Measurements from ENCODE around the gene MMEL1. TPM values are rescaled to one million over a fixed set of nuclear protein-coding genes. Genes with fewer than 3 reads are reported as not detected.

Gene MMEL1
- total and polyA plus RNA-seq, 2 experiments from 2014 or later: 0.57 to 0.90 TPM

DNA sequence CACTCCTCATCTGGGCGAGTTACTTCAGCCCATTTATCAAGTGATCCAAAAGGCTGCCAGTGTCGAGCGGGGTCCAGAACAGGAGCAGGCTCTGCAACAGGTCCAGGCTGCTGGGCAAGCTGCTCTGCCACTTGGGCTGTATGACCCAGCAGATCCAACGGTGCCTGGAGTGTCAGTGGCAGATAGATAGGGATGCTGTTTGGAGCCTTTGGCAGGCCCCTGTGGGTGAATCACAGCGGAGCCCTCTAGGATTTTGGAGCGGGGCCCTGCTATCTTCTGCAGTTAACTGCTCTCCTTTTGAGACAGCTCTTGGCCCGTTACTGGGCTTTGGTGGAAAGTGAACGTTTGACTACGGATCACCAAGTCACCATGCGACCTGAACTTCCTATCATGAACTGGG, 7.5 kb downstream of the MMEL1 start:
- H4K20me1 ChIP-seq (replicated peaks; ENCODE audit: insufficient read depth): no peaks in the 10 kb centered on the region
- H3K27me3 ChIP-seq (ENCODE audit: insufficient read depth): peaks cover 45% of the 10 kb centered on the region
- H2AFZ ChIP-seq: no peak overlapping the region
- H3K4me1 Mint-ChIP-seq: no peaks in the 10 kb centered on the region
- H3K36me3 Mint-ChIP-seq (ENCODE audit: low read depth): peaks cover 2% of the 10 kb centered on the region; the same call in 1 of the 3 replicates
- peaks cover 34% of the 10 kb centered on the region for H3K27me3 Mint-ChIP-seq (ENCODE audit: insufficient read depth, low read depth, poor library complexity)
- no peak overlapping the region for H3K4me2 ChIP-seq
- no peak overlapping the region for H3K27ac ChIP-seq (ENCODE audit: low read depth)
- DNase-seq (ENCODE audit: low spot score) (no peak), ATAC-seq (no peak)
- H3K4me3 ChIP-seq: no peak overlapping the region
- no peaks in the 10 kb centered on the region for H3K36me3 ChIP-seq (ENCODE audit: insufficient read depth)
- peaks cover 21% of the 10 kb centered on the region for H3K9me3 Mint-ChIP-seq
- no peaks in the 10 kb centered on the region for H3K9me2 ChIP-seq (ENCODE audit: insufficient read depth)
- no peaks in the 10 kb centered on the region; the same call in 1 of the 2 replicates for H3K4me1 ChIP-seq (ENCODE audit: insufficient read depth)
- no peaks in the 10 kb centered on the region for H3K79me2 ChIP-seq (replicated peaks; ENCODE audit: insufficient read depth)
- H3F3A ChIP-seq (replicated peaks; ENCODE audit: low read depth): peaks cover 5% of the 10 kb centered on the region; the same call in 1 of the 2 replicates
- TF ChIP-seq JUNB (IDR thresholded peaks at IDR 0.05; ENCODE audit: unreplicated experiment): no peak
- TF ChIP-seq, protein P1, sequence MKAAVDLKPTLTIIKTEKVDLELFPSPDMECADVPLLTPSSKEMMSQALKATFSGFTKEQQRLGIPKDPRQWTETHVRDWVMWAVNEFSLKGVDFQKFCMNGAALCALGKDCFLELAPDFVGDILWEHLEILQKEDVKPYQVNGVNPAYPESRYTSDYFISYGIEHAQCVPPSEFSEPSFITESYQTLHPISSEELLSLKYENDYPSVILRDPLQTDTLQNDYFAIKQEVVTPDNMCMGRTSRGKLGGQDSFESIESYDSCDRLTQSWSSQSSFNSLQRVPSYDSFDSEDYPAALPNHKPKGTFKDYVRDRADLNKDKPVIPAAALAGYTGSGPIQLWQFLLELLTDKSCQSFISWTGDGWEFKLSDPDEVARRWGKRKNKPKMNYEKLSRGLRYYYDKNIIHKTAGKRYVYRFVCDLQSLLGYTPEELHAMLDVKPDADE (IDR thresholded peaks at IDR 0.05): no peak
- TF ChIP-seq ZNF114 (CRISPR knock-in tag; IDR thresholded peaks at IDR 0.05): no peak
- TF ChIP-seq POLR2AphosphoS5 (IDR thresholded peaks at IDR 0.05; ENCODE audit: low read depth): no peak
- TF ChIP-seq CREB1 (CRISPR knock-in tag; IDR thresholded peaks at IDR 0.05; ENCODE audit: low read depth): no peak
- H3K27ac Mint-ChIP-seq: no peak overlapping the region
- H3K4me3 Mint-ChIP-seq: no peak overlapping the region

DNA sequence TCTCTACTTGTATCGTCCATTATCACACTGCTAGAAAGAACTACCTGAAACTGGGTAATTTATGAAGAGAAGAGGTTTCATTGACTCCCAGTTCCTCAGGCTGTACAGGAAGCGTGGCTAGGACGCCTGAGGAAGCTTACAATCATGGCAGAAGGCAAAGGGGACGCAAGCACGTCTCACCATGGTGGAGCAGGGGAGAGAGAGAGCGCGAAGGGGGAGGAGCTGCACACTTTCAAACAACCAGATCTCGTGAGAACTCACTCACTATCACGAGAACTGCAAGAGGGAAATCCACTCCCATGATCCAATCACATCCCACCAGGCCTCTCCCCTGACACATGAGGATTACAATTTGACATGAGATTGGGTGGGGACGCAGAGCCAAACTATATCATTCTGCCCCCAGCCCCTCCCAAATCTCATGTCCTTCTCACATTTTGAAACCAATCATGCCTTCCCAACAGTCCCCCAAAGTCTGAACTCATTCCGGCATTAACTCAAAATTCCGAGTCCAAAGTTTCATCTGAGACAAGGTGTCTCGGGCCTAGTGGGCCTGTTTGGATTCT, 8.0 kb downstream of the MMEL1 start:
- H3K27ac Mint-ChIP-seq: no peak overlapping the region
- Histone ChIP-seq H3K36me3 (ENCODE audit: insufficient read depth) (no peaks in the 10 kb centered on the region), H3K9me2 (ENCODE audit: insufficient read depth) (no peaks in the 10 kb centered on the region), H4K20me1 (replicated peaks; ENCODE audit: insufficient read depth) (no peaks in the 10 kb centered on the region), H3K4me1 (ENCODE audit: insufficient read depth) (no peaks in the 10 kb centered on the region; the same call in 1 of the 2 replicates), H3K4me3 (no peak overlapping the region), H3F3A (replicated peaks; ENCODE audit: low read depth) (0 out of 2 replicates have a peak, but pooled peaks cover under 1% of the 10 kb centered on the region), H2AFZ (no peak overlapping the region), H3K4me2 (no peak overlapping the region), H3K27ac (ENCODE audit: low read depth) (no peak overlapping the region), H3K79me2 (replicated peaks; ENCODE audit: insufficient read depth) (no peaks in the 10 kb centered on the region), H3K27me3 (ENCODE audit: insufficient read depth) (peaks cover 40% of the 10 kb centered on the region)
- H3K36me3 Mint-ChIP-seq (ENCODE audit: low read depth): peaks cover 2% of the 10 kb centered on the region; the same call in 2 of the 3 replicates
- ATAC-seq (no peak), DNase-seq (ENCODE audit: low spot score) (no peak)
- no peak overlapping the region for H3K4me3 Mint-ChIP-seq
- TF ChIP-seq EZH2phosphoT487 (IDR thresholded peaks at IDR 0.05; ENCODE audit: unreplicated experiment) (no peak), STAT1 (IDR thresholded peaks at IDR 0.05; ENCODE audit: unreplicated experiment) (no peak), EZH2 (IDR thresholded peaks at IDR 0.05; ENCODE audit: low read depth, unreplicated experiment) (no peak), ZNF114 (CRISPR knock-in tag; IDR thresholded peaks at IDR 0.05) (no peak)
- TF ChIP-seq, protein P2, sequence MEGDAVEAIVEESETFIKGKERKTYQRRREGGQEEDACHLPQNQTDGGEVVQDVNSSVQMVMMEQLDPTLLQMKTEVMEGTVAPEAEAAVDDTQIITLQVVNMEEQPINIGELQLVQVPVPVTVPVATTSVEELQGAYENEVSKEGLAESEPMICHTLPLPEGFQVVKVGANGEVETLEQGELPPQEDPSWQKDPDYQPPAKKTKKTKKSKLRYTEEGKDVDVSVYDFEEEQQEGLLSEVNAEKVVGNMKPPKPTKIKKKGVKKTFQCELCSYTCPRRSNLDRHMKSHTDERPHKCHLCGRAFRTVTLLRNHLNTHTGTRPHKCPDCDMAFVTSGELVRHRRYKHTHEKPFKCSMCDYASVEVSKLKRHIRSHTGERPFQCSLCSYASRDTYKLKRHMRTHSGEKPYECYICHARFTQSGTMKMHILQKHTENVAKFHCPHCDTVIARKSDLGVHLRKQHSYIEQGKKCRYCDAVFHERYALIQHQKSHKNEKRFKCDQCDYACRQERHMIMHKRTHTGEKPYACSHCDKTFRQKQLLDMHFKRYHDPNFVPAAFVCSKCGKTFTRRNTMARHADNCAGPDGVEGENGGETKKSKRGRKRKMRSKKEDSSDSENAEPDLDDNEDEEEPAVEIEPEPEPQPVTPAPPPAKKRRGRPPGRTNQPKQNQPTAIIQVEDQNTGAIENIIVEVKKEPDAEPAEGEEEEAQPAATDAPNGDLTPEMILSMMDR (conservative IDR thresholded peaks at IDR 0.05; ENCODE audit: low read depth in 2 of 2): no peak
- TF ChIP-seq, protein P1 (IDR thresholded peaks at IDR 0.05): no peak
- peaks cover 29% of the 10 kb centered on the region for H3K27me3 Mint-ChIP-seq (ENCODE audit: insufficient read depth, low read depth, poor library complexity)
- peaks cover 25% of the 10 kb centered on the region for H3K9me3 Mint-ChIP-seq
- H3K4me1 Mint-ChIP-seq: no peaks in the 10 kb centered on the region

Measured in GM23338 (cell line).